Psoas muscle (tissue), 8 donors: Measurements from ENCODE around the gene ALOXE3. TPM values are rescaled to one million over a fixed set of nuclear protein-coding genes. Genes with fewer than 3 reads are reported as not detected.
"Not testable (repeated sequence)": the region's sequence is repeated elsewhere in the genome, so short reads cannot be mapped to it uniquely, and the experiment has no call there.

ENCODE experiments used
- ATAC-seq, 4 donors: fragments of 200-7000 bp; cut with Tn5 transposase; one replicate each; pipeline ENCODE4 v1.9.1; 2020; ENCODE audit warnings: moderate library complexity in 3 of 4, mild to moderate bottlenecking in 2 of 4
- DNase-seq, 2 donors: peaks; one replicate each; pipeline ENCODE4 v3.0.0-alpha.2; 2020
- H3K27ac ChIP-seq: fragments of 200-600 bp; one replicate; pipeline ENCODE4 v1.8.0; 2022
- H3K27me3 ChIP-seq, 3 donors: fragments of 200-600 bp in 1 of 3; one replicate each; pipeline versions ENCODE4 v1.6.1 to v1.8.0; 2013 to 2022; ENCODE audit warnings: low read length in 2 of 3, mild to moderate bottlenecking in 2 of 3, moderate library complexity in 1 of 3; ENCODE audit not compliant: insufficient read depth in 3 of 3
- H3K36me3 ChIP-seq, 2 donors: fragments of 200-600 bp in 1 of 2; one replicate each; pipeline versions ENCODE4 v1.6.1 to v1.8.0; 2013 to 2022; ENCODE audit warnings: low read depth in 1 of 2, mild to moderate bottlenecking in 1 of 2, moderate library complexity in 1 of 2; ENCODE audit not compliant: insufficient read depth in 1 of 2
- H3K4me1 ChIP-seq: fragments of 200-600 bp; one replicate; pipeline ENCODE4 v1.8.0; 2022
- H3K4me3 ChIP-seq: fragments of 200-600 bp; one replicate; pipeline ENCODE4 v1.8.0; 2022; ENCODE audit warnings: mild to moderate bottlenecking
- H3K9me3 ChIP-seq: fragments of 200-600 bp; one replicate; pipeline ENCODE4 v1.8.0; 2022
- CTCF ChIP-seq: fragments of 200-600 bp; IDR thresholded peaks from one replicate; pipeline ENCODE4 v1.8.0; 2022; ENCODE audit warnings: antibody characterized with exemption
- WGBS, 3 donors: extraction: QIAGEN DNeasy Blood & Tissue Kit; methylation state at CpG; one replicate each; pipeline versions ENCODE4 v1.1.6 to v1.1.7; 2013; 5-methylcytosine and 5-hydroxymethylcytosine counted together
- intact Hi-C, 2 donors: fragments of 100-400 bp; cut with DNase I; formaldehyde crosslinking; loops; one replicate each; pipeline versions ENCODE4 v1.11.0 to v1.14.2; 2022
- polyA plus RNA-seq, 3 donors: library from polyadenylated mRNA; stranded (reverse); fragments of 200-250 nt; gene quantifications; one replicate each; pipeline ENCODE4 v1.2.3, GENCODE V29; 2013
- total RNA-seq, 4 donors: library from RNA; stranded (reverse); fragmentation: NEBNext Ultra II Directional in 2 of 4; extraction: Animal tissue kit (Norgen Biotek cat#: 25700) in 2 of 4; gene quantifications; one replicate each; pipeline versions ENCODE4 v1.2.1 to v1.2.4, GENCODE V29; 2021 to 2023
- donor health status: healthy with polysubstance abuse.
- donor health status: DM: no; HTN: no; CAD: no; lungs with moderate emphysema.
- donor health status: Bipolar disorder and iron deficiency.
- donor health status: healthy.
- donor health status: DM: yes; HTN: yes; CAD: no.
- donor health status: DM: no; HTN: no; CAD: no.
- donor health status: DM: no; HTN: no; CAD: no.
- donor health status: DM: yes; HTN: yes; CAD: no.

Gene ALOXE3
- total and polyA plus RNA-seq, 7 donors: 0.42 TPM; not detected in 6

- H3K4me3 ChIP-seq: no peak overlapping the region
- peaks cover 6 to 32% (median 10%) of the 10 kb centered on the region in 3 donors for H3K27me3 ChIP-seq
- intact Hi-C loops: loop anchor here in 1 of 2 donors (5.0 kb wide), 1 partner anchor 48 kb away; no protein-coding TSS in a partner anchor
- ATAC-seq (no peak), DNase-seq (no peak)
- TF ChIP-seq CTCF: no peak
- WGBS, 3 donors: 40 to 51% (median 45%) methylated on average over 6 of the region's 6 CpGs
- no peak overlapping the region for H3K27ac ChIP-seq
- no peaks in the 10 kb centered on the region for H3K9me3 ChIP-seq
- no peaks in the 10 kb centered on the region for H3K36me3 ChIP-seq
- peaks cover 2% of the 10 kb centered on the region for H3K4me1 ChIP-seq
These were observed 53.7 kb downstream of the ALOXE3 start for GRCh38 chr17:8064561-8065019.

GRCh38 chr17:8063761-8064534 is 54.4 kb downstream of the ALOXE3 start:
- Histone ChIP-seq H3K9me3 (no peaks in the 10 kb centered on the region), H3K4me1 (peaks cover 2% of the 10 kb centered on the region), H3K4me3 (no peak overlapping the region), H3K36me3 (no peaks in the 10 kb centered on the region), H3K27me3 (peaks cover 6 to 35% (median 10%) of the 10 kb centered on the region in 3 donors), H3K27ac (no peak overlapping the region)
- DNase-seq (no peak), ATAC-seq (no peak)
- TF ChIP-seq CTCF: no peak
- 6 to 11% (median 7%) methylated on average over 22 to 28 of the region's 28 CpGs for WGBS, 3 donors
- intact Hi-C loops: loop anchor here in 1 of 2 donors (5.0 kb wide), 1 partner anchor 48 kb away; no protein-coding TSS in a partner anchor

GRCh38 chr17:8062807-8063483 is 55.4 kb downstream of the ALOXE3 start:
- ATAC-seq: peak; percentile 33 to 69 (median 66)
- 7 to 12% (median 9%) methylated on average over 15 of the region's 15 CpGs for WGBS, 3 donors
- peaks cover 6 to 43% (median 10%) of the 10 kb centered on the region in 3 donors for H3K27me3 ChIP-seq
- H3K27ac ChIP-seq: no peak overlapping the region
- no peak for TF ChIP-seq CTCF
- no peak for DNase-seq
- no peaks in the 10 kb centered on the region for H3K9me3 ChIP-seq
- intact Hi-C loops: loop anchor here in 1 of 2 donors (5.0 kb wide), 1 partner anchor 49 kb away; no protein-coding TSS in a partner anchor
- H3K4me1 ChIP-seq: peaks cover 2% of the 10 kb centered on the region
- no peaks in the 10 kb centered on the region for H3K36me3 ChIP-seq
- no peak overlapping the region for H3K4me3 ChIP-seq

- Histone ChIP-seq H3K36me3 (no peaks in the 10 kb centered on the region), H3K4me1 (peaks cover 2% of the 10 kb centered on the region), H3K9me3 (no peaks in the 10 kb centered on the region), H3K27me3 (peaks cover 6 to 43% (median 10%) of the 10 kb centered on the region in 3 donors), H3K27ac (no peak overlapping the region), H3K4me3 (no peak overlapping the region)
- ATAC-seq: no peak
- intact Hi-C loops: loop anchor here in 1 of 2 donors (5.0 kb wide), 1 partner anchor 50 kb away; no protein-coding TSS in a partner anchor
- 4 to 9% (median 9%) methylated on average over 8 of the region's 8 CpGs for WGBS, 3 donors
- TF ChIP-seq CTCF: no peak
- no peak for DNase-seq
These were observed 55.9 kb downstream of the ALOXE3 start for GRCh38 chr17:8062435-8062806.

GRCh38 chr17:8061851-8062250 is 56.5 kb downstream of the ALOXE3 start:
- not testable (repeated sequence) for H3K4me1 ChIP-seq, ATAC-seq, H3K9me3 ChIP-seq, H3K36me3 ChIP-seq, DNase-seq, H3K4me3 ChIP-seq, H3K27ac ChIP-seq
- H3K27me3 ChIP-seq: peaks cover 6 to 43% (median 10%) of the 10 kb centered on the region in 3 donors
- WGBS, 3 donors: 42 to 48% (median 47%) methylated on average over 8 of the region's 8 CpGs
- intact Hi-C loops: loop anchor here (2.0 to 5.0 kb wide), 2 partner anchors 49 to 50 kb away; no protein-coding TSS in a partner anchor
